Vagina (tissue), 2 donors: Measurements from ENCODE around the gene CDK14.

Experiments
- CTCF ChIP-seq, 3 experiments: fragments of 450-650 bp in 2 of 3; fragments of 200-600 bp in 1 of 3; sonication (generic) in 1 of 3; IDR thresholded peaks; one replicate each; pipeline ENCODE4 v1.5.1; 2017 to 2019; ENCODE audit warnings: antibody characterized with exemption in 3 of 3, mild to moderate bottlenecking in 2 of 3, moderate library complexity in 2 of 3
- POLR2AphosphoS5 ChIP-seq, 2 donors: sonication (generic); formaldehyde crosslinking; IDR thresholded peaks; one replicate each; pipeline ENCODE4 v1.9.0; 2017; ENCODE audit warnings: antibody characterized with exemption in 2 of 2, mild to moderate bottlenecking in 2 of 2, low read depth in 1 of 2; ENCODE audit not compliant: insufficient read depth in 1 of 2

GRCh38 chr7:90896458-90896857, 300.3 kb downstream of the CDK14 start:
- TF ChIP-seq CTCF (IDR thresholded peaks at IDR 0.05) (no peak), POLR2AphosphoS5 (IDR thresholded peaks at IDR 0.05; ENCODE audit: insufficient read depth in 1 of 2, low read depth in 1 of 2) (no peak)
